GM12878 (cell line): ENCODE measurements around the gene NLGN1. TPM values are rescaled to one million over a fixed set of nuclear protein-coding genes. Genes with fewer than 3 reads are reported as not detected.

ENCODE experiments used
- ATAC-seq: fragments of 200-7000 bp; cut with Tn5 transposase; 3 replicates; pipeline ENCODE4 v1.9.1; 2020; ENCODE audit warnings: mild to moderate bottlenecking, moderate library complexity
- BruUV-seq: library from RNA; stranded (reverse); fragments of 400-500 nt; replicated peaks from 2 replicates; lab custom pipeline; 2021; lab: Mats Ljungman, UMichigan
- CTCF ChIA-PET: fragments of 300-600 bp; sonication (Branson Sonifier 250); formaldehyde crosslinking; extraction: SDS; loops from one replicate; lab custom pipeline; 2021; ENCODE audit warnings: inconsistent platforms; lab: Yijun Ruan, JAX
- POLR2A ChIA-PET: fragments of 350-600 bp; formaldehyde crosslinking; extraction: SDS; loops from one replicate; lab custom pipeline; 2021; ENCODE audit warnings: inconsistent platforms; lab: Charles Lee
- RAD21 ChIA-PET: fragments of 300-600 bp; sonication (Branson Sonifier 250); formaldehyde crosslinking; loops from one replicate; lab custom pipeline; 2023; ENCODE audit warnings: antibody characterized with exemption; ENCODE audit not compliant: unreplicated experiment; lab: Charles Lee
- SMC1A ChIA-PET: fragments of 300-600 bp; sonication (Branson Sonifier 250); formaldehyde crosslinking; loops from one replicate; lab custom pipeline; 2023; ENCODE audit not compliant: unreplicated experiment, uncharacterized antibody; lab: Charles Lee
- DNase-seq: peaks from one replicate; pipeline ENCODE4 v3.0.0-alpha.2; 2011; ENCODE audit warnings: low read depth, low spot score
- FAIRE-seq: peaks from 3 replicates; lab custom pipeline; 2011; peaks lifted over from hg19 to GRCh38; lab: Jason Lieb, UNC
- H2AFZ ChIP-seq: 2 replicates; pipeline ENCODE4 v1.6.0; 2011; ENCODE audit warnings: low read depth, low read length, control low read depth; ENCODE audit not compliant: control insufficient read depth
- H3K27ac ChIP-seq: 2 replicates; pipeline ENCODE4 v1.5.1; 2011; ENCODE audit warnings: control low read depth; ENCODE audit not compliant: control insufficient read depth, insufficient read depth
- H3K27me3 ChIP-seq, 2 experiments: replicated peaks in 1 of 2; 2 replicates each; pipeline versions ENCODE4 v1.6.0 to v1.6.1; 2011; ENCODE audit warnings: low read length in 1 of 2; ENCODE audit not compliant: control insufficient read depth in 2 of 2, insufficient read depth in 2 of 2
- H3K36me3 ChIP-seq, 2 experiments: 2 replicates each; pipeline ENCODE4 v1.5.1; 2011; ENCODE audit warnings: low read length in 1 of 2; ENCODE audit not compliant: control insufficient read depth in 2 of 2, insufficient read depth in 2 of 2
- H3K4me1 ChIP-seq: 2 replicates; pipeline ENCODE4 v1.6.1; 2011; ENCODE audit warnings: mild to moderate bottlenecking, low read length, moderate library complexity, mixed read lengths; ENCODE audit not compliant: control insufficient read depth, insufficient read depth
- H3K4me2 ChIP-seq: 2 replicates; pipeline ENCODE4 v1.6.0; 2011; ENCODE audit warnings: control low read depth; ENCODE audit not compliant: control insufficient read depth, insufficient read depth
- H3K4me3 ChIP-seq: fragments of 200-600 bp; sonication (generic); 2 replicates; pipeline ENCODE4 v1.5.1; 2016
- H3K79me2 ChIP-seq: 2 replicates; pipeline ENCODE4 v1.6.0; 2011; ENCODE audit warnings: low read length; ENCODE audit not compliant: control insufficient read depth, insufficient read depth
- H3K9ac ChIP-seq: 2 replicates; pipeline ENCODE4 v1.8.0; 2011; ENCODE audit warnings: low read length, control low read depth, mixed read lengths; ENCODE audit not compliant: control insufficient read depth, insufficient read depth
- H3K9me3 ChIP-seq: replicated peaks from 3 replicates; pipeline ENCODE4 v1.5.1; 2011; ENCODE audit warnings: mild to moderate bottlenecking, low read length; ENCODE audit not compliant: control insufficient read depth, insufficient read depth
- H4K20me1 ChIP-seq: 2 replicates; pipeline ENCODE4 v1.6.0; 2011; ENCODE audit not compliant: control insufficient read depth, insufficient read depth
- BCL11A ChIP-seq: IDR thresholded peaks from 2 replicates; pipeline ENCODE4 v1.6.1; 2011; ENCODE audit warnings: low read depth, low read length
- ETV6 ChIP-seq, 2 experiments: fragments of 450-650 bp in 1 of 2; IDR thresholded peaks in 1 of 2; conservative IDR thresholded peaks in 1 of 2; 2 replicates each; pipeline ENCODE4 v1.6.1; 2014; ENCODE audit warnings: antibody characterized with exemption in 1 of 2, borderline replicate concordance in 1 of 2, low read depth in 1 of 2, mild to moderate bottlenecking in 1 of 2, moderate library complexity in 1 of 2
- IKZF1 ChIP-seq: fragments of 450-650 bp; conservative IDR thresholded peaks from 2 replicates; pipeline ENCODE4 v1.6.1; 2017; ENCODE audit warnings: antibody characterized with exemption, mild to moderate bottlenecking
- MAX ChIP-seq: IDR thresholded peaks from 2 replicates; pipeline ENCODE4 v1.6.1; 2012; ENCODE audit warnings: low read depth, low read length, improper control_type of control experiment
- PBX3 ChIP-seq: IDR thresholded peaks from 2 replicates; pipeline ENCODE4 v1.6.1; 2011; ENCODE audit warnings: mild to moderate bottlenecking, low read depth, low read length, moderate library complexity; ENCODE audit not compliant: insufficient replicate concordance
- RFX5 ChIP-seq: IDR thresholded peaks from 2 replicates; pipeline ENCODE4 v1.6.1; 2011; ENCODE audit warnings: low read depth, low read length, improper control_type of control experiment
- SIN3A ChIP-seq: IDR thresholded peaks from 2 replicates; pipeline ENCODE4 v1.6.1; 2012; ENCODE audit warnings: low read depth, low read length, improper control_type of control experiment
- SMAD5 ChIP-seq: IDR thresholded peaks from 2 replicates; pipeline ENCODE4 v1.6.1; 2016; ENCODE audit warnings: antibody characterized with exemption, low read depth
- SRF ChIP-seq, 2 experiments: IDR thresholded peaks; 2 replicates each; pipeline ENCODE4 v1.6.1; 2011; ENCODE audit warnings: low read depth in 2 of 2, low read length in 2 of 2, mild to moderate bottlenecking in 1 of 2, moderate library complexity in 1 of 2
- STAT3 ChIP-seq: IDR thresholded peaks from 2 replicates; pipeline ENCODE4 v1.6.1; 2011; ENCODE audit warnings: low read depth, low read length, improper control_type of control experiment
- WGBS: methylation state at CpG from one replicate; pipeline ENCODE4 v1.1.6; 2016; ENCODE audit warnings: low lambda C conversion rate; ENCODE audit not compliant: insufficient replicate concordance, insufficient coverage; ENCODE audit errors: missing lambda C conversion rate; 5-methylcytosine and 5-hydroxymethylcytosine counted together
- in situ Hi-C: fragments of 300-500 bp; cut with MboI; formaldehyde crosslinking; loops from 9 replicates; pipeline ENCODE4 v1.14.3; 2018; ENCODE audit warnings: mixed read lengths
- intact Hi-C: fragments of 100-400 bp; cut with micrococcal nuclease; formaldehyde crosslinking; loops from one replicate; pipeline ENCODE4 v1.14.2; 2022; ENCODE audit not compliant: unreplicated experiment
- polyA plus RNA-seq, 11 experiments: library from polyadenylated mRNA; depleted of rRNA in 4 of 11; unstranded in 6 of 11; stranded (reverse) in 5 of 11; fragments of >200 nt; fragmentation: Nextera tagmentation in 4 of 11; fragmentation: Illumina TruSeq in 1 of 11; extraction: Ambion mirVana in 4 of 11; extraction: Trizol in 1 of 11; gene quantifications; 1 replicate in 1 of 11; 2 replicates in 10 of 11; pipeline versions ENCODE4 v1.2.1 to v1.2.3, GENCODE V29; 2011 to 2016; ENCODE audit warnings: inconsistent platforms in 2 of 11, missing spikeins in 2 of 11, low read depth in 1 of 11
- total RNA-seq, 4 experiments: library from RNA; depleted of rRNA in 3 of 4; stranded (reverse); fragments of >200 nt in 3 of 4; fragmentation: Illumina TruSeq in 1 of 4; extraction: Trizol in 1 of 4; gene quantifications; 2 replicates each; pipeline versions ENCODE4 v1.2.1 to v1.2.3, GENCODE V29; 2013 to 2021

The NLGN1 gene
- total and polyA plus RNA-seq, 10 of the 15 experiments (the other 5 are each of a cell fraction or from before 2014, with no cell fraction given), result not detected

GRCh38 chr3:174035328-174035886 is 637.9 kb downstream of the NLGN1 start:
- Histone ChIP-seq H3K4me2 (no peak overlapping the region), H3K9me3 (no peaks in the 10 kb centered on the region), H2AFZ (no peak overlapping the region), H4K20me1 (no peaks in the 10 kb centered on the region), H3K4me1 (no peaks in the 10 kb centered on the region), H3K9ac (no peak overlapping the region), H3K79me2 (no peaks in the 10 kb centered on the region), H3K27ac (no peak overlapping the region), H3K36me3 (no peaks in the 10 kb centered on the region), H3K4me3 (no peak overlapping the region), H3K27me3 (no peaks in the 10 kb centered on the region)
- BruUV-seq, result no TSS peak
- TF ChIP-seq SIN3A, result no peak
- TF ChIP-seq STAT3, result no peak
- TF ChIP-seq BCL11A, result no peak
- SMC1A ChIA-PET, result no interaction called here
- CTCF ChIA-PET, result no interaction called here
- no peak for ATAC-seq
- RAD21 ChIA-PET, result no interaction called here
- in situ Hi-C loops, result no loop called here
- intact Hi-C loops, result no loop called here
- WGBS, result 24% methylated on average over 4 of the region's 4 CpGs
- FAIRE-seq, result no peak
- POLR2A ChIA-PET, result no interaction called here
- DNase-seq, result no peak

GRCh38 chr3:174046311-174046710 is 648.8 kb downstream of the NLGN1 start:
- intact Hi-C loops, result no loop called here
- no peak for ATAC-seq
- TF ChIP-seq IKZF1, result no peak
- no peak for TF ChIP-seq MAX
- no peak for TF ChIP-seq ETV6 (conservative IDR thresholded peaks at IDR 0.05 in 1 of 2, IDR thresholded peaks at IDR 0.05 in 1 of 2; ENCODE audit: borderline replicate concordance in 1 of 2, low read depth in 1 of 2)
- TF ChIP-seq PBX3, result no peak
- no peak for TF ChIP-seq SMAD5
- no peak for TF ChIP-seq RFX5
- no peak for TF ChIP-seq SRF (IDR thresholded peaks at IDR 0.05; ENCODE audit: low read depth in 2 of 2, low read length in 2 of 2)
- H3K79me2 ChIP-seq, result no peaks in the 10 kb centered on the region
- H3K9me3 ChIP-seq, result no peaks in the 10 kb centered on the region
- BruUV-seq, result no TSS peak
- no peak overlapping the region for H3K4me2 ChIP-seq
- H3K27ac ChIP-seq, result no peak overlapping the region
- no peak for FAIRE-seq
- H3K4me1 ChIP-seq, result no peaks in the 10 kb centered on the region
- no peaks in the 10 kb centered on the region for H3K36me3 ChIP-seq
- no peak overlapping the region for H3K4me3 ChIP-seq
- POLR2A ChIA-PET, result no interaction called here
- RAD21 ChIA-PET, result no interaction called here
- H2AFZ ChIP-seq, result no peak overlapping the region
- in situ Hi-C loops, result no loop called here
- no peak overlapping the region for H3K9ac ChIP-seq
- H3K27me3 ChIP-seq, result no peaks in the 10 kb centered on the region
- no peak for DNase-seq
- CTCF ChIA-PET, result no interaction called here
- SMC1A ChIA-PET, result interaction anchor here (0.6 kb wide), 1 partner anchor 1113 kb away, joined by 3 read pairs; no protein-coding TSS in a partner anchor
- no peaks in the 10 kb centered on the region for H4K20me1 ChIP-seq
